Activated naive CD8-positive, alpha-beta T cell treated with anti-CD3 and anti-CD28 coated beads, Interleukin-2, amount 10 ng/mL, durations not matched to agents 7 days and 5 days (primary cell): ENCODE measurements around the gene METTL3. TPM values are rescaled to one million over a fixed set of nuclear protein-coding genes. Genes with fewer than 3 reads are reported as not detected.

Experiments
- ATAC-seq: fragments of 150-1000 bp; cut with Tn5 transposase; one replicate; pipeline ENCODE4 v1.10.0; 2021; ENCODE audit warnings: low read depth, moderate library complexity
- POLR2A ChIA-PET: fragments of 350-600 bp; sonication (Branson Sonifier 250); formaldehyde crosslinking; loops from one replicate; lab custom pipeline; 2021; ENCODE audit warnings: antibody characterized with exemption; lab: Charles Lee
- DNase-seq: peaks from one replicate; pipeline ENCODE4 v3.0.0; 2021
- H3K27ac Mint-ChIP-seq: one replicate; pipeline ENCODE4 v1.8.0; 2022; ENCODE audit warnings: mild to moderate bottlenecking, mixed read lengths
- H3K27me3 Mint-ChIP-seq: one replicate; pipeline ENCODE4 v1.8.0; 2022; ENCODE audit warnings: mild to moderate bottlenecking, moderate library complexity, mixed read lengths
- H3K36me3 Mint-ChIP-seq: one replicate; pipeline ENCODE4 v1.8.0; 2021; ENCODE audit warnings: mild to moderate bottlenecking, mixed read lengths
- H3K4me1 Mint-ChIP-seq: one replicate; pipeline ENCODE4 v1.8.0; 2021; ENCODE audit warnings: mixed read lengths
- H3K4me3 Mint-ChIP-seq: one replicate; pipeline ENCODE4 v1.8.0; 2022; ENCODE audit warnings: mild to moderate bottlenecking, moderate library complexity, mixed read lengths
- H3K9me3 Mint-ChIP-seq: one replicate; pipeline ENCODE4 v1.8.0; 2021; ENCODE audit warnings: mixed read lengths
- total RNA-seq, 2 experiments: library from RNA; stranded (reverse); gene quantifications; one replicate each; pipeline ENCODE4 v1.2.3, GENCODE V29; 2021

METTL3 gene
- total RNA-seq, 2 experiments from 2014 or later, result 89.2 to 90.9 TPM

DNA sequence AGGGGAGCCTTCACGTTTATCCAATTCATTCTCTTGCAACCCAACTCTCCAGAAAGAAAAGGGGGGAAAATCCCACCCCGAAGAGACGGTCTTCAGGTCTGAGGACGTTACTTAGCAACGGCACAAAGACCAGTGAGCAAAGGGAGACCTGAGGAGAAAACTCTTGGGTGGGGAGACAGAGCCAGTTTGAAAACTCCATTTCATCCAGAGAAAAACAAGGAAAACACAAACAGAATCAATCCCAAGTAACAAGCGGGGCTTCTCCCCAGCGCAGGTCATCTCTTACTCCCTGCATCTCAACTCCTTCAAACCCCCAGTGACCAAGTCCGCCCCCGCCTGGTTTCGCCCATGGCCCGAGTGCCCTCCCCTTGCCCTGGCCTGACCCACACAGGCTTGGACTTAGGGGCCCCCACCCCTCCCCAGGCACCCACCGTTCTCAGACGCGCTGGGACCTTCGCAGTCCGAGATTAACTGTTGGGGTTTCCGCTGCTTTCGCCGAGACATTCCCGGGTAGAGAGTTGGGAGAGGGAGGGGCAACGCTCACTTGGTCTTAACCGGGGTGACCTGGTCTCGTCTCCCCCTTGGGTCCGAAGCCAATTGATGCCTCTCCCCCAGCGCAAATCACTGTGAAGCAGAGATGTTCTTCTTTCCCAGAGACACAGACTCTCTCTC, 25.4 kb upstream of the METTL3 start:
- ATAC-seq, result no peak
- Mint-ChIP-seq H3K4me3 (peak overlapping the region; percentile 21), H3K36me3 (peaks cover 3% of the 10 kb centered on the region), H3K9me3 (no peaks in the 10 kb centered on the region), H3K4me1 (peaks cover 8% of the 10 kb centered on the region), H3K27me3 (peaks cover 44% of the 10 kb centered on the region), H3K27ac (no peak overlapping the region)
- DNase-seq, result no peak
- POLR2A ChIA-PET, result interaction anchor here (0.6 kb wide), 1 partner anchor 16 kb away, joined by 3 read pairs; no protein-coding TSS in a partner anchor

- Mint-ChIP-seq H3K4me1 (peaks cover 8% of the 10 kb centered on the region), H3K27me3 (peaks cover 44% of the 10 kb centered on the region), H3K9me3 (no peaks in the 10 kb centered on the region), H3K36me3 (peaks cover 3% of the 10 kb centered on the region), H3K27ac (no peak overlapping the region), H3K4me3 (no peak overlapping the region)
- POLR2A ChIA-PET, result no interaction called here
- DNase-seq, result no peak
- ATAC-seq, result no peak
Measured at GRCh38 chr14:21535545-21536417, 24.6 kb upstream of the METTL3 start.

DNA sequence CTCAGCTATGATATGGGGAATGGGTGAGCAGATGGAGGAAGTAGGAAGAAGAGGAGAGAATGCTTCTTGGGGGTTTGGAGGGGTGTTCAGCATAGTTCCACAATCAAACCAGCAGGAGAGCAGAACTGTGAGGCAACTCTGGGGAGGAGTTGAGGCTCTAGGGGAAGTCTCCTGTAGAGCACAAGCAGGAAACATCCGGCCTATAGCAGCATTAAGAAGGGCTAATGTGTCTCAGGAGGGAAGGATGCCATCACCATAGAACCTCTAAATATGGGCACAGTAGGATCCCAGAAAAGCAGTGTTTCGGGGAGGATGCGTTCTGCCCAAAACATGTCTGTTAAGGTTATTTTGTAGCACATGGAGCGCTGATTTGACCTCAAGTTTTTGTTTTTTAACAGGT, 23.4 kb upstream of the METTL3 start:
- peaks cover 8% of the 10 kb centered on the region for H3K4me1 Mint-ChIP-seq
- no peak overlapping the region for H3K27ac Mint-ChIP-seq
- POLR2A ChIA-PET, result no interaction called here
- H3K4me3 Mint-ChIP-seq, result no peak overlapping the region
- DNase-seq (no peak), ATAC-seq (no peak)
- peaks cover 44% of the 10 kb centered on the region for H3K27me3 Mint-ChIP-seq
- H3K36me3 Mint-ChIP-seq, result peaks cover 3% of the 10 kb centered on the region
- no peaks in the 10 kb centered on the region for H3K9me3 Mint-ChIP-seq

GRCh38 chr14:21533294-21533693, 22.2 kb upstream of the METTL3 start:
- DNase-seq (no peak), ATAC-seq (no peak)
- H3K4me1 Mint-ChIP-seq, result peaks cover 8% of the 10 kb centered on the region
- H3K36me3 Mint-ChIP-seq, result peaks cover 3% of the 10 kb centered on the region
- H3K27me3 Mint-ChIP-seq, result peaks cover 34% of the 10 kb centered on the region
- H3K27ac Mint-ChIP-seq, result no peak overlapping the region
- POLR2A ChIA-PET, result no interaction called here
- H3K4me3 Mint-ChIP-seq, result no peak overlapping the region
- no peaks in the 10 kb centered on the region for H3K9me3 Mint-ChIP-seq

DNA sequence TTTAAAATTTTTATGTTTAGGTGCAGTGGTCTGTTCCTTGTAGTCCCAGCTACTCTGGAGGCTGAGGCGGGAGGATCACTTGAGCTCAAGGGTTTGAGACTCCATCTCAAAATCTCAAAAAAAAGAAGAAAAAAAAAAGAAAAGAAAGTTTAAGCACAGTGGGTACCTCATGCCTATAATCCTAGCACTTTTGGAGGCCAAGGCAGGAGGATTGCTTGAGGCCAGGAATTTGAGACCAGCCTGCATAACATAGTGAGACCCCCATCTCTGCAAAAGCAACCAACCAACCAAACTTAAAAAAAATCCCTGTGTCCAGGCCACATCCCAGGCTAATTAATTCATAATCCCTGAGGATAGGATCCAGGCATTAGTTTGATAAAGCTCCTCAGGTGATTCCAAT, 18.4 kb upstream of the METTL3 start:
- POLR2A ChIA-PET, result interaction anchor here (2.8 kb wide), 1 partner anchor 18 kb away, joined by 8 read pairs; the partner anchor contains the start of gene METTL3
- Mint-ChIP-seq H3K4me1 (peaks cover 10% of the 10 kb centered on the region), H3K27me3 (peaks cover 6% of the 10 kb centered on the region), H3K36me3 (no peaks in the 10 kb centered on the region), H3K27ac (no peak overlapping the region), H3K4me3 (no peak overlapping the region), H3K9me3 (no peaks in the 10 kb centered on the region)
- DNase-seq (no peak), ATAC-seq (no peak)

GRCh38 chr14:21528381-21529348, 17.5 kb upstream of the METTL3 start:
- no peaks in the 10 kb centered on the region for H3K36me3 Mint-ChIP-seq
- no peak overlapping the region for H3K27ac Mint-ChIP-seq
- POLR2A ChIA-PET, result interaction anchor here (2.8 to 5.4 kb wide), 2 partner anchors 17 kb away, joined by 8 to 48 read pairs; partner anchors contain the start of gene METTL3
- H3K4me1 Mint-ChIP-seq, result peaks cover 9% of the 10 kb centered on the region
- H3K27me3 Mint-ChIP-seq, result peaks cover 2% of the 10 kb centered on the region
- H3K4me3 Mint-ChIP-seq, result no peak overlapping the region
- H3K9me3 Mint-ChIP-seq, result no peaks in the 10 kb centered on the region
- DNase-seq (no peak), ATAC-seq (no peak)

GRCh38 chr14:21527318-21527679, 16.2 kb upstream of the METTL3 start:
- Mint-ChIP-seq H3K27me3 (peaks cover 2% of the 10 kb centered on the region), H3K36me3 (no peaks in the 10 kb centered on the region), H3K9me3 (no peaks in the 10 kb centered on the region), H3K4me1 (peaks cover 9% of the 10 kb centered on the region), H3K4me3 (peak overlapping the region; percentile 85), H3K27ac (no peak overlapping the region)
- POLR2A ChIA-PET, result interaction anchor here (0.9 to 5.4 kb wide), 2 partner anchors 16 to 72 kb away, joined by 5 to 48 read pairs; partner anchors contain the start of gene METTL3
- ATAC-seq (no peak), DNase-seq (no peak)

GRCh38 chr14:21526672-21527317, 15.7 kb upstream of the METTL3 start:
- Mint-ChIP-seq H3K4me1 (peaks cover 9% of the 10 kb centered on the region), H3K4me3 (peak overlapping the region; percentile 85), H3K36me3 (no peaks in the 10 kb centered on the region), H3K27ac (peak overlapping the region; percentile 26), H3K27me3 (peaks cover 2% of the 10 kb centered on the region), H3K9me3 (no peaks in the 10 kb centered on the region)
- no peak for DNase-seq
- ATAC-seq, result no peak
- POLR2A ChIA-PET, result interaction anchor here (0.6 to 5.4 kb wide), 8 partner anchors 15 to 1001 kb away, joined by 3 to 48 read pairs (median 5); partner anchors contain the start of genes METTL3, RAB2B and TOX4

GRCh38 chr14:21525962-21526671, 15.0 kb upstream of the METTL3 start, which contains the start of gene SALL2:
Gene SALL2 (minus strand): TSS chr14:21526346. CDS start chr14:21526127, 219 bp downstream.
- peak; percentile 64 for DNase-seq
- H3K27ac Mint-ChIP-seq, result peak within 1 kb of the TSS; percentile 77
- H3K4me1 Mint-ChIP-seq, result peaks cover 9% of the 10 kb centered on the region
- H3K4me3 Mint-ChIP-seq, result peak within 1 kb of the TSS; percentile 85
- ATAC-seq, result peak; percentile 71
- H3K27me3 Mint-ChIP-seq, result peaks cover 3% of the 10 kb centered on the region
- H3K9me3 Mint-ChIP-seq, result no peaks in the 10 kb centered on the region
- no peaks in the 10 kb centered on the region for H3K36me3 Mint-ChIP-seq
- POLR2A ChIA-PET, result interaction anchor here (0.6 to 5.4 kb wide), 9 partner anchors 10 to 1002 kb away, joined by 3 to 48 read pairs (median 5); partner anchors contain the start of genes METTL3, RAB2B and TOX4

DNA sequence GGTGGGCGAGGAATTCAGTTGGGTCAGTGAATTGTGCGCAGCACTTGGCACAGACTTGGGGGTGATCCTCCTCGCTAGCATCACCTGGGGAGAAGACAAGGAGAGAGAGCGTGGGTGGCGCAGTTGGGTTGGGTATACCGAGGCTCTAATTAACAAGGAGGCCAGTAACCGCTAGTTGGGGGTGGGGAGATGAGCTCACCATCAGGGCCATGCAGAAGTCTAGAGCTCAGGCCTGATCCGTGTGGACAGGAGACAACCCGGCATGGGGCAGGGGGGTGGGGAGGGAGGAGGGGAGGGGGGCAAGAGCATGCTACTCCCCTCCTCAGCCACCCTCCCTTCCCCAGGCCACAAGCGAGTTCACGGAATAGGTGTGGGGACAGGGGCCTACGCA, 14.4 kb upstream of the METTL3 start:
- peak overlapping the region; percentile 77 for H3K27ac Mint-ChIP-seq
- H3K4me1 Mint-ChIP-seq, result peaks cover 9% of the 10 kb centered on the region
- no peaks in the 10 kb centered on the region for H3K36me3 Mint-ChIP-seq
- ATAC-seq (no peak), DNase-seq (no peak)
- POLR2A ChIA-PET, result interaction anchor here (1.0 to 5.4 kb wide), 5 partner anchors 9 to 535 kb away, joined by 3 to 48 read pairs (median 4); partner anchors contain the start of genes METTL3, RAB2B and TOX4
- H3K4me3 Mint-ChIP-seq, result peak overlapping the region; percentile 85
- peaks cover 5% of the 10 kb centered on the region for H3K27me3 Mint-ChIP-seq
- H3K9me3 Mint-ChIP-seq, result no peaks in the 10 kb centered on the region

- Mint-ChIP-seq H3K36me3 (no peaks in the 10 kb centered on the region), H3K27ac (peak overlapping the region; percentile 77), H3K9me3 (no peaks in the 10 kb centered on the region), H3K4me3 (peak overlapping the region; percentile 85), H3K27me3 (peaks cover 3% of the 10 kb centered on the region), H3K4me1 (peaks cover 9% of the 10 kb centered on the region)
- POLR2A ChIA-PET, result interaction anchor here (1.2 to 5.4 kb wide), 2 partner anchors 13 to 88 kb away, joined by 4 to 48 read pairs; partner anchors contain the start of gene METTL3
- ATAC-seq, result no peak
- no peak for DNase-seq
Measured at GRCh38 chr14:21524575-21525490, 13.7 kb upstream of the METTL3 start.
